Activated CD8-positive, alpha-beta memory T cell treated with anti-CD3 and anti-CD28 coated beads, Interleukin-2, amount 50 U/mL, for 1 hour (primary cell): ENCODE measurements around the gene CAMLG.

Source experiments
- DNase-seq: peaks from one replicate; pipeline ENCODE4 v3.0.0-alpha.2; 2020; ENCODE audit errors: extremely low read depth

The CAMLG gene

DNA sequence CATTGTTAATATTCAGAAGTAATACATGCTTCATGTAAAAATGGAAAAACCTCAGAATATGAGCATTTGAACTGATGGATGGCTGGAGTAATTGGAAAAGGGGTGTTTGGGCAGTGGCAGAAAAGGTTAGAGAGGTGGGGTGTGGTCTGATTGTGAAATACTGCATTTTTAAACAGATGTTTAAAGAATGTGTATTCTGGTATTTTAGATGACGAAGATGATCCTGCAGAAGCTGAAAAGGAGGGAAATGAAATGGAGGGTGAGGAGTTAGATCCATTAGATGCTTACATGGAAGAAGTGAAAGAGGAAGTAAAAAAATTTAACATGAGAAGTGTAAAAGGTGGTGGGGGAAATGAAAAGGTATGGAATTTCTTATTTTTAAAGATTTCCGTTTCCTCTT is 39.0 kb downstream of the CAMLG start:
- no peak for DNase-seq

DNA sequence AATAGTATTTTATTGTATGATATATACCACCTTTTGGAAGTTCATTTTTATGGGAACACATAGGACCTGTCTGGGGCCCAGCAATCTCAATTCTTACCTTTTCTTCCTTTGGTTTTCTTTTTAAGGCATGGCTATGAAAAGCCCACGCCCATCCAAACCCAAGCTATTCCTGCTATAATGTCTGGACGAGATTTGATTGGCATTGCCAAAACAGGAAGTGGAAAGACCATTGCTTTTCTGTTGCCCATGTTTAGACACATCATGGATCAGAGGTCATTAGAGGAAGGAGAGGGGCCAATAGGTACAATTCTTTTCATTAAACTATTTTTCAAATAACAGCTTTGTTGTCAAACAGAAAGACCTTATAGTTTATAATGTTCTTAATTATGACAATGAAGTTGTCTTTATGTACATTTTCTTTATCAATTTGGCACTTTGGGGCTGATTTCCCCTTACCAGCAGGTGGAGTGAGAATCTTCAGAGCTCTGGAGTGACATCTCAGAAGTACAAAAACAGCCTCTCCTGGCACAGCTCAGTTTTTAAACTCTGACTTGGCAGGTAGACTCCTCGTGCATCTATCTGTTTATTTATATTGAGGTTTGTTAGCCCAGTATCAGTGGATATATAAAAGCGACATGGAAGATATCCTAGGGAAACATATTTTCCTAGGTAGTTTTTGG is 46.0 kb downstream of the CAMLG start:
- DNase-seq = no peak

DNA sequence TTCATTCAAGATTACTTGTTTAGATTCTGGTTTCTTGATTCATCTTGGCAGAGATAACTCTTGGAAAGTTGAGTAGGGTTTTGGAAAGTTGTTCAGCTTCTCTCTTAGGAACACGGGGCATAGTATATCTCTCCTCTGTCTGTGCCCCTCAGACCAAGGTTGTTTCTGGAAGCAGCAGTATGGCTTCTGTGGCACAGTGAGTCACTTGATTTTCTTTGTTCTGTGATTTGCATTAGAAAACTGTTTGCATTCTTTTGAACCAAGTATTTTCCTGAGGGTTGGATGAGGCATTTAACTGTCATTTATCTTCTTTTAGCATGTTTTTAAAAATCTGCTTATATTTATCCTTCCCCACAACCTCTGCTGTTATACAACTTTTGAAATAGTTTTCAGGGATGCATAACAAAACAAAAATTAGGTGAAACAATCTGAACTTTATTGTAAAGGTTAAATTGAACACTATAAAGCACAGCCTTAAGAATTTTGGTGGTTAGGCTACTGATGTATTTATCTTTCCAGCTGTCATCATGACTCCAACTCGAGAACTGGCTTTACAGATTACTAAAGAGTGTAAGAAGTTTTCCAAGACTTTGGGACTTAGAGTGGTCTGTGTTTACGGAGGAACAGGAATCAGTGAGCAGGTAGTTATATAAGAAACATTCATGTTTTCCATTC is 46.7 kb downstream of the CAMLG start:
- no peak for DNase-seq

DNA sequence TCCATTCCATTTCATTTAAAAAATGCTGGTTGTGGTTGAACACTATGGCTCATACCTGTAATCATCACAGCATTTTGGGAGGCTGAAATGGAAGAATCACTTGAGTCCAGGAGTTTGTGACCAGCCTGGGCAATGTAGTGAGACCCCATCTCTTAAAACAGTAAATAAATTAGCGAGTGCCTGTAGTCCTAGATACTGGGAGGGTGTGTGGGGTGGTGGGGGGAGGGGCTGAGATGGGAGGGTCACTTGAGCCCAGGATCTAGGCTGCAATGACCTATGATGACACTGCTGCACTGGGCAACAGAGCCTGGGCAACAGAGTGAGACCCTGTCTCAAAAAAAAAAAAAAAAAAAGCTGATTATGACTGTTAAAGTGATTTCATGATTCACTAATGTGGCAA is 49.3 kb downstream of the CAMLG start:
- no peak for DNase-seq

DNA sequence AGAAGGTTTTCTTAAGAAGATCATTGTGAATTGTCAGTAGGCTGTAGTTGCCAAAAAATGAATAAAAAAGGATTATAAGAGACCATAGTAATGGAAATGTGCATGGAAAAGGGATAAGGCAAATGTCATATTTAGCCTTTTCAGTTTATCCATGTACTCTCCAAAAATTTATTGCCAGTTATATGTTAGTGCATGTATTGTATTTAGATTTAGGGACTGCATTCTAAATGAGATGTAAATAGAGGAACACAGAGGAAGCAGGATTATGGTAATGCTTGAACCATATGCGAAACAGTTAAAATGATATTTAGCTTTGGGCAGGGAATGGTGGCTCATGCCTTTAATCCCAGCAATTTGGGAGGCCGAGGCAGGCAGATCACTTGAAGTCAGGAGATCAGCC is 53.2 kb downstream of the CAMLG start:
- DNase-seq = no peak

DNA sequence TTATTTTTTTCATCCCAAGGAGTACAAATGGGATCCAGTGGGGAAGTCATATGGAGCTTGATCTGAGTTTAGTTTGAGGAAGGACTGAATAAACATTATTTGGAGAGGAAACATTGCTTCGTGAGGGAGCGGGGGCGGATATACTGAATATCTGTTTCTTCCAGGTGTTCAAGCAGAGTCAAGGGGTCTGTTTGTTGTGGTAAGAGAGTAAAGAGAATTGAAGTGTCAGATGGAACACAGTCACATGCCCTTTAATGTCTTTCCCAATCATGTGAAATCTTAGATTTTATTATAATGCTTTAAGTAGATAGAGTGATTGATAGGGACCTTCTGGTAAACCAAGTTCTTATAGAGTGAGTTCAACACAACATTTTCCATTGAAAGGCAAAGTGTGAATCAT is 53.9 kb downstream of the CAMLG start:
- DNase-seq = no peak

DNA sequence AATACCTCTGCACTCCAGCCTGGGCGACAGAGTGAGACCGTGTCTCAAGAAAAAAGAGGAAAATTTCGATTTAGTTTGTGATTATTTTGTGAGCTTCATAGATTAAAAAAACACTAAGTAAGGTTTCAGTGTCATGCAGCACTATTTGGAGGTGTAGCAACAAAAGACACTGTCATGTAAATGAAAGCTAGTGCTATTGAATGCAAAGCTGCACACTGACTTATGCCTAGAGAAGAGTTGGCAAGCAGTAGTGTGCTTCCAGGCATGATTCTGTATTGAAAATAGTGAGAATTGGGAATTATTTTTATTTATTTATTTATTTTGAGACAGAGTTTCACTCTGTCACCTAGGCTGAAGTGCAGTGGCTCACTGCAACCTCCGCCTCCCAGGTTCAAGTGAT is 54.8 kb downstream of the CAMLG start:
- DNase-seq = no peak

DNA sequence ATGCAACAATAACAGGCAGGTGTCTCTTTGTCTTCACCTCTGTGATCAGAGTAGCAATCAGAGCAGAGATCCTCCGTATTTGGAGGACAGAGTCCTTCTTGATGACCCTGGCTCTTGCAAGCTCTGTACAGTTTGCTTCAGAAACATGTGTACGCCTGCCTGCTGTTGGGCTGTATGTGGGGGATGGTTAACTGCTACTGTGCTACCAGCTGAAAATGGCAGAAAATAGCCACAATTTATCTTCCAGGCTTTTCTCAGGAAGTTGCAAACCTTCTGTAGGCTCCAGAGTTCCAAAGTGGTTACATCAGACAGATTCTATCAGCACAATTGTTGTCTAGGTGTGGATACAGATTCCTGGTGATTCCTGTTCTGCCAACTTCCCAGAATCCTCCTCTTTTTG is 55.7 kb downstream of the CAMLG start:
- no peak for DNase-seq

DNA sequence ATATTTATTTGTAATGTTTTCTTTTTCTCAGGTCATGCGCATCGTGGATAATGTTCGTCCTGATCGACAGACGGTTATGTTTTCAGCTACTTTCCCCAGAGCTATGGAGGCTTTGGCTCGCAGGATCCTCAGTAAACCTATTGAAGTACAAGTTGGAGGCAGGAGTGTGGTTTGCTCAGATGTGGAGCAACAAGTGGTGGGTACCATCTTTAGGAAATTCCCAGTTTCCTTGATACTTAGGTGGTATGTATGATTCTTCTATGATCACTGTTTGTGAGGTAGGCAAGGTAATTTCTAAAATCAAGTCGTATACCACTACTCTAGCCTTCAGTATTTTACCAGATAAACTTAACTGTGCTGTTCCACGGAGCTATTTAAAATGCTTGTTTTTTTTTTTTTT is 56.5 kb downstream of the CAMLG start:
- no peak for DNase-seq

DNA sequence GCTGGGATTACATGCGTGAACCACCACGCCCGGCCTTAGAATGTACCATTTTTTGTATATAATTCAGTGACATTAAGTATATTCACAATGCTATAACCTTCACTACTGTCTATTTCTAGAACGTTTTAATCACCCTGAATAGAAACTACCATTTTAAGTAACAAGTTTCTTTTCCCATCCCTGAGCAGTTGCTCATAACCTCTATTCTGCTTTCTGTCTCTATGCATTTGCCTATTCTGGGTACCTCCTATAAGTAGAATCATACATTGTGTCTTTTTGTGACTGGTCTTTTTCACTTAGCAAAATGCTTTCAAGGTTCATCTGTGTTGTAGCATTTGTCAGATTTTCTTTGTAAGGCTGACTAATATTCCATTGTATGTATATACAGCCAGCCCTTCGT is 60.1 kb downstream of the CAMLG start:
- DNase-seq = no peak
